GM21367 (cell line): ENCODE measurements around the gene MMP14.
A peak's percentile ranks its signal among the peaks of the same experiment; 100 is the strongest.
"Not testable (repeated sequence)": the region's sequence is repeated elsewhere in the genome, so short reads cannot be mapped to it uniquely, and the experiment has no call there.

Experiments used
- ATAC-seq: cut with Tn5 transposase; IDR thresholded peaks from one replicate; pipeline ENCODE4 v1.9.1; 2021; ENCODE audit not compliant: unreplicated experiment

The MMP14 gene

GRCh38 chr14:22836301-22837113 lies at the start of gene MMP14:
Gene MMP14, plus strand, starts transcription at chr14:22836585. Its CDS starts 233 bp downstream, at chr14:22836818.
- ATAC-seq: no peak

- no peak for ATAC-seq
Observed at GRCh38 chr14:22786685-22787084, 49.7 kb upstream of the MMP14 start.

- no peak for ATAC-seq
Observed at GRCh38 chr14:22791301-22791700, 45.1 kb upstream of the MMP14 start.

GRCh38 chr14:22792158-22792557 lies 44.2 kb upstream of the MMP14 start:
- ATAC-seq: no peak

GRCh38 chr14:22793550-22793949 lies 42.8 kb upstream of the MMP14 start:
- not testable (repeated sequence) for ATAC-seq

- ATAC-seq: no peak
Observed at GRCh38 chr14:22793976-22794375, 42.4 kb upstream of the MMP14 start.

GRCh38 chr14:22794551-22794951 lies 41.8 kb upstream of the MMP14 start:
- ATAC-seq: no peak

- ATAC-seq: no peak
Observed at GRCh38 chr14:22796087-22796707, 40.2 kb upstream of the MMP14 start.

GRCh38 chr14:22797017-22797917 lies 39.1 kb upstream of the MMP14 start:
- no peak for ATAC-seq

- ATAC-seq: no peak
Observed at GRCh38 chr14:22798528-22798927, 37.9 kb upstream of the MMP14 start.

- ATAC-seq: no peak
Observed at GRCh38 chr14:22800346-22800745, 36.0 kb upstream of the MMP14 start.

- ATAC-seq: no peak
Observed at GRCh38 chr14:22801716-22802115, 34.7 kb upstream of the MMP14 start.

- ATAC-seq: peak; percentile 52
Observed at GRCh38 chr14:22802860-22803686, 33.3 kb upstream of the MMP14 start.

GRCh38 chr14:22803687-22803974 lies 32.8 kb upstream of the MMP14 start:
- peak; percentile 37 for ATAC-seq

- ATAC-seq: not testable (repeated sequence)
Observed at GRCh38 chr14:22805235-22805634, 31.1 kb upstream of the MMP14 start.

GRCh38 chr14:22807432-22808087 lies 28.8 kb upstream of the MMP14 start:
- no peak for ATAC-seq

- no peak for ATAC-seq
Observed at GRCh38 chr14:22808388-22809209, 27.8 kb upstream of the MMP14 start.

- no peak for ATAC-seq
Observed at GRCh38 chr14:22811722-22812121, 24.7 kb upstream of the MMP14 start.

- ATAC-seq: no peak
Observed at GRCh38 chr14:22812744-22813143, 23.6 kb upstream of the MMP14 start.
